ENCODE measurements around the gene TEKTIP1.
"Not testable (repeated sequence)": the region's sequence is repeated elsewhere in the genome, so short reads cannot be mapped to it uniquely, and the experiment has no call there.

DNA sequence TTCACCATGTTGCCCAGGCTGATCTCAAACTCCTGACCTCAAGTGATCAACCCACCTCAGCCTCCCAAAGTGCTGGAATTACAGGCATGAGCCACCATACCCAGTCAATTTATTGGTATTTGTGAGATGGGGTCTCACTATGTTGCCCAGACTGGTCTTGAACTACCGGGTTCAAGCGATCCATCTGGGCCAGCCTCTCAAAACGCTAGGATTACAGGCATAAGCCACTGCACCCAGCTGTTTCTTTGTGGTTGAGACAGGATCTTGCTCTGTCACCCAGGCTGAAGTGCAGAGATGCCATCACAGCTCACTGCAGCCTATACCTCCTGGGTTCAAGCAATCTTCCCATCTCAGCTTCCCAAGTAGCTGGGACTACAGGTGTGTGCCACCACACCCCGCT lies 42.8 kb downstream of the TEKTIP1 start:
- TF ChIP-seq, protein P1, sequence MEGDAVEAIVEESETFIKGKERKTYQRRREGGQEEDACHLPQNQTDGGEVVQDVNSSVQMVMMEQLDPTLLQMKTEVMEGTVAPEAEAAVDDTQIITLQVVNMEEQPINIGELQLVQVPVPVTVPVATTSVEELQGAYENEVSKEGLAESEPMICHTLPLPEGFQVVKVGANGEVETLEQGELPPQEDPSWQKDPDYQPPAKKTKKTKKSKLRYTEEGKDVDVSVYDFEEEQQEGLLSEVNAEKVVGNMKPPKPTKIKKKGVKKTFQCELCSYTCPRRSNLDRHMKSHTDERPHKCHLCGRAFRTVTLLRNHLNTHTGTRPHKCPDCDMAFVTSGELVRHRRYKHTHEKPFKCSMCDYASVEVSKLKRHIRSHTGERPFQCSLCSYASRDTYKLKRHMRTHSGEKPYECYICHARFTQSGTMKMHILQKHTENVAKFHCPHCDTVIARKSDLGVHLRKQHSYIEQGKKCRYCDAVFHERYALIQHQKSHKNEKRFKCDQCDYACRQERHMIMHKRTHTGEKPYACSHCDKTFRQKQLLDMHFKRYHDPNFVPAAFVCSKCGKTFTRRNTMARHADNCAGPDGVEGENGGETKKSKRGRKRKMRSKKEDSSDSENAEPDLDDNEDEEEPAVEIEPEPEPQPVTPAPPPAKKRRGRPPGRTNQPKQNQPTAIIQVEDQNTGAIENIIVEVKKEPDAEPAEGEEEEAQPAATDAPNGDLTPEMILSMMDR (IDR thresholded peaks at IDR 0.05; ENCODE audit: insufficient read depth, low read depth, low read length): not testable (repeated sequence)
- TF ChIP-seq EZH2 (IDR thresholded peaks at IDR 0.05; ENCODE audit: insufficient read depth, low read length): not testable (repeated sequence)
